OCI-LY1 (cell line): Measurements from ENCODE around the gene KCNJ12.

ENCODE experiments used
- EZH2 ChIP-seq: fragments of 200-600 bp; sonication (generic), shearing (Covaris generic); IDR thresholded peaks from 2 replicates; pipeline ENCODE4 v1.8.0; 2017; ENCODE audit warnings: borderline replicate concordance, mixed run types, mild to moderate bottlenecking, antibody characterized with exemption, low read length, moderate library complexity, mixed read lengths
- TF ChIP-seq, protein P1 (sequence below): fragments of 200-600 bp; sonication (generic), shearing (Covaris generic); IDR thresholded peaks from 2 replicates; pipeline ENCODE4 v1.5.1; 2017; ENCODE audit warnings: mild to moderate bottlenecking, antibody characterized with exemption, low read length, moderate library complexity, mixed read lengths

DNA sequence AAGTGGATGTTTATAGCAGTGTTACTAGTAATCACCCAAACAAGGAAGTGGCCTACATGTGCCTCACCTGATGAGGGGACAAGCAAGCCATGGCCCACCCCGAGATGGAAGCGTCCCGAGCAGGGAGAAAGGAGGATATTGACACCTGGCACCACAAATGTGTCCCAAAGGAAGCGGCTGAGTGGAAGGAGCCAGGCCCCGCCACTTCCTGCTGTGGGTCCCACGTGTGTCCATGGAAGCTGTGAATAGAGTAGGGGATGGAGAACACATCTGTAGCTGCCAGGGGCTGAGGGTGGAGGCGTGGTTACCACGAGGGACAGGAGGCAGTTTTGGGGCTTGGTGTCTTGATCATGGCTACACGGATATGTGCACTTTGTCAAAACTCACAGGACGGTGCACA is 49.2 kb downstream of the KCNJ12 start:
- TF ChIP-seq, protein P1, sequence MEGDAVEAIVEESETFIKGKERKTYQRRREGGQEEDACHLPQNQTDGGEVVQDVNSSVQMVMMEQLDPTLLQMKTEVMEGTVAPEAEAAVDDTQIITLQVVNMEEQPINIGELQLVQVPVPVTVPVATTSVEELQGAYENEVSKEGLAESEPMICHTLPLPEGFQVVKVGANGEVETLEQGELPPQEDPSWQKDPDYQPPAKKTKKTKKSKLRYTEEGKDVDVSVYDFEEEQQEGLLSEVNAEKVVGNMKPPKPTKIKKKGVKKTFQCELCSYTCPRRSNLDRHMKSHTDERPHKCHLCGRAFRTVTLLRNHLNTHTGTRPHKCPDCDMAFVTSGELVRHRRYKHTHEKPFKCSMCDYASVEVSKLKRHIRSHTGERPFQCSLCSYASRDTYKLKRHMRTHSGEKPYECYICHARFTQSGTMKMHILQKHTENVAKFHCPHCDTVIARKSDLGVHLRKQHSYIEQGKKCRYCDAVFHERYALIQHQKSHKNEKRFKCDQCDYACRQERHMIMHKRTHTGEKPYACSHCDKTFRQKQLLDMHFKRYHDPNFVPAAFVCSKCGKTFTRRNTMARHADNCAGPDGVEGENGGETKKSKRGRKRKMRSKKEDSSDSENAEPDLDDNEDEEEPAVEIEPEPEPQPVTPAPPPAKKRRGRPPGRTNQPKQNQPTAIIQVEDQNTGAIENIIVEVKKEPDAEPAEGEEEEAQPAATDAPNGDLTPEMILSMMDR: no peak
- no peak for TF ChIP-seq EZH2
